Activated gamma-delta T cell treated with anti-CD3 and anti-CD28 coated beads, Interleukin-2, amount 50 U/mL, for 16 hours (primary cell): ENCODE results near the gene FRAS1.
"Not testable (repeated sequence)": the region's sequence is repeated elsewhere in the genome, so short reads cannot be mapped to it uniquely, and the experiment has no call there.

Experiments used
- DNase-seq: peaks from one replicate; pipeline ENCODE4 v3.0.0-alpha.2; 2020; ENCODE audit warnings: low read depth

The FRAS1 gene, protein sequence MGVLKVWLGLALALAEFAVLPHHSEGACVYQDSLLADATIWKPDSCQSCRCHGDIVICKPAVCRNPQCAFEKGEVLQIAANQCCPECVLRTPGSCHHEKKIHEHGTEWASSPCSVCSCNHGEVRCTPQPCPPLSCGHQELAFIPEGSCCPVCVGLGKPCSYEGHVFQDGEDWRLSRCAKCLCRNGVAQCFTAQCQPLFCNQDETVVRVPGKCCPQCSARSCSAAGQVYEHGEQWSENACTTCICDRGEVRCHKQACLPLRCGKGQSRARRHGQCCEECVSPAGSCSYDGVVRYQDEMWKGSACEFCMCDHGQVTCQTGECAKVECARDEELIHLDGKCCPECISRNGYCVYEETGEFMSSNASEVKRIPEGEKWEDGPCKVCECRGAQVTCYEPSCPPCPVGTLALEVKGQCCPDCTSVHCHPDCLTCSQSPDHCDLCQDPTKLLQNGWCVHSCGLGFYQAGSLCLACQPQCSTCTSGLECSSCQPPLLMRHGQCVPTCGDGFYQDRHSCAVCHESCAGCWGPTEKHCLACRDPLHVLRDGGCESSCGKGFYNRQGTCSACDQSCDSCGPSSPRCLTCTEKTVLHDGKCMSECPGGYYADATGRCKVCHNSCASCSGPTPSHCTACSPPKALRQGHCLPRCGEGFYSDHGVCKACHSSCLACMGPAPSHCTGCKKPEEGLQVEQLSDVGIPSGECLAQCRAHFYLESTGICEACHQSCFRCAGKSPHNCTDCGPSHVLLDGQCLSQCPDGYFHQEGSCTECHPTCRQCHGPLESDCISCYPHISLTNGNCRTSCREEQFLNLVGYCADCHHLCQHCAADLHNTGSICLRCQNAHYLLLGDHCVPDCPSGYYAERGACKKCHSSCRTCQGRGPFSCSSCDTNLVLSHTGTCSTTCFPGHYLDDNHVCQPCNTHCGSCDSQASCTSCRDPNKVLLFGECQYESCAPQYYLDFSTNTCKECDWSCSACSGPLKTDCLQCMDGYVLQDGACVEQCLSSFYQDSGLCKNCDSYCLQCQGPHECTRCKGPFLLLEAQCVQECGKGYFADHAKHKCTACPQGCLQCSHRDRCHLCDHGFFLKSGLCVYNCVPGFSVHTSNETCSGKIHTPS (N-terminal part only)

DNA sequence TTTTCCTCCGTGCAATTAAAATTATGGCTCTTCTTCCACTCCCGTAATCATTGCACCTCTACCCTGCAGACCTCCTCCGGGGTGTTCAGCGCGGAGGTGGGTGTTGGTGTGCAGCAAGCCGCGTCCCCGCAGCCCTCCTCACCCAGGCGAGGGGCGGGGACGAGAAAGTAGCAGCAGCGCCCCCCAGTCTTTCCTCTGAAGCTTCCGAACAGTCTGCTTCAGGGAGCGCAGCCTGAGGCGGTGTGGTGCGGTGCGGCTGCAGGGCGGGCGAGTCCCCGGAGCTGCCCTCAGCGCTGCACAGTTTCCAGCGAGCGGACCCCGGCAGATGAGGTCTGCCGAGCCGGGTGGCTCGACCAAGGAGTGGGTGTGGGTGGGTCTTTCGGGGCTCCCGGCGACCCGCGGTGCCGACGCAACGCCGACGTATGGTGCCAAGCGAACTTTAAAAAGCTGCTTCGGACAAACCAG is at the start of gene FRAS1:
TSS of gene FRAS1 (plus strand) at position 189 of the 465 bp plus-strand sequence. CDS start 687 bp downstream, outside the sequence.
- no peak for DNase-seq

DNA sequence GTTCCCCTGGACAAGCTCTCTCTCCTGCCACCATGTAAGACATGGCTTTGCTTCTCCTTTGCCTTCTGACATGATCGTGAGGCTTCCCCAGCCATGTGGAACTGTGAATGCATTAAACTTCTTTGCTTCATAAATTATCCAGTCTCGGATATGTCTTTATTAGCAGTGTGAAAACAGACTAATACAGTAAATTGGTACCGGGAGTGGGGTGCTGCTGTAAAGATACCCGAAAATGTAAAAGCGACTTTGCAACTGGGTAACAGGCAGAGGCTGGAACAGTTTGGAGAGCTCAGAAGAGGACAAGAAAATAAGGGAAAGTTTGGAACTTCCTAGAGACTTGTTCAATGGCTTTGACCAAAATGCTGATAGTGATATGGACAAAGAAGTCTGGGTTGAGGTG is 46.1 kb upstream of the FRAS1 start:
- DNase-seq, result not testable (repeated sequence)

DNA sequence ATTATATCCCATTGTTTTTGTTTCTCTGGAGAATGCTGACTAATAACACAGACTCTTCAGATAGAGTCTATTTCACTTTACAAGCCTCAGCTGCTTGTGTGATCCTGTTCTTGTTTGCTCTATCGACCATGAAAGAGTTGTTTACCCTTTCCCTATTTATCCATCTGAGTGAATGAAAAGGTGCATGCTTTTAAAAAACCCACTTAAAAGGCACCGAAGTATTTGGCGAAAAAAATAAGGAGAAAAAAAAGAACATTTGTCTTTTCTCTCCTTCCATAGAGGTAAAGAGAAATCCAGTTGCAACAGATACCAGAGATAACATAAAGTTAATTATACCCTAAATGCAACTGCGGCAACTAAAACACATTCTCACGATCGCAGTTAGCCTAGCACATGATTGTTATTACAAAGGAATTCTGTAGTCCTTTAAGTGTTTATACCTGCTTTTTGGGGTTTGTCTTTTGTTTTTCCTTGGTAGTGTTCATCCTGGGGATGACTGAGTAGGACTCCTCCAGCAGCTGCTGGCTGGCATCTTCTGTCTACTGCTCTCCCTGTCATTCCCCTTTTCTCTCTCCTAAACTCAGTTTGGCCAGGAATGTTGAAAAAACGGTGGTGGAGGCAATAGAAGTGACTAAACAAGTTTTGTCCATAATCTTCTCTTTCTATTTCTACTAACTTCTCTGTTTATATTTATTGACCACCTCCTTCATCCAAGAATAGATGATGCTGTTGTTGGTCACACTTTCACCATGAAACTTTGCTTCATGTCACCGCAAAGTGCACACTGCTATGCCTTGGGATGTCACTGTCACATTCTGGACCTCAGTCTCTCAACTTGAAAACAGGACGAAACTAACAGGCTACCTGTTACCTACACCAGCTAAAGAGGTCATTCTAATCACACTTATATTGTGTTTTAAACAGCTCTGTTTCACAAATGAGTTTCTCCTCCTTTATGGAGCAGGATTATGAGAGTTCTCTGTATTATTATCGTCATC is 41.9 kb upstream of the FRAS1 start:
- no peak for DNase-seq

DNA sequence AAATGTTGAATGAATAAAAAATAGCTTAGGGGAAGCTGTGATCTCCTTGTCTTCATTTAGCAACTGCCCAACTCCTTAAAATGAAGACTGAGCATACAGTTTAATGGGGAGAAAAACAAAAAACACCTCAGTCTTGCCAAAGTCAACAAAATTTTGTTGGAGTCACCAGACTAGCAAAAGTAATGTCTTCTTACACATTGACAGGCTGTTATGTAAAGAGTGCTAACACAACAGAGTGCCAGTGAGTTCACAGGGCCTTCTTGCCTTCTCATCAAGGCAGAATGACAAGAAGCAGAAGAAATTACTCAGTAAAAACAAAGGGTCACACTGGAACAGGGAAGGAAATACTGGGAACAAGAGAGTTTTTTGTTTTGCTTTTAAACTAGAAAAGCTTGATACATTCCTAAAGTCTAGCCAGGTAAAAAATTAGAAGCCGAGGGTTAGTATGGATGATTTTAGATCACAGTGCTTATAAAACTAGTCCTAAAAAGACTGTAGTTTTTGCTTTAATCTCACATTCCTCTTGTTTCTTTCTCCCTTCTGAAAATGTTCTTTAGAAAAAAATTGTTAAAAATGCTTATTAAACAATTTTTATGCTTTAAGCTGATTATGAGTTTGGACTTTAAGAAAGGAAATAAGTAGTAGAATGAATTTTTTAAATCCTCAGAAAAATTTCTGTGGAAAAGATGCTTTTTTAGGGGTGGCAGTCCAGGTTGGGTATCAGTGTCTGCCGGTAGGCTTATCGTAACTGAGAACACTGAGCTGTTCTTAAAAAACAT is 38.7 kb upstream of the FRAS1 start:
- no peak for DNase-seq

DNA sequence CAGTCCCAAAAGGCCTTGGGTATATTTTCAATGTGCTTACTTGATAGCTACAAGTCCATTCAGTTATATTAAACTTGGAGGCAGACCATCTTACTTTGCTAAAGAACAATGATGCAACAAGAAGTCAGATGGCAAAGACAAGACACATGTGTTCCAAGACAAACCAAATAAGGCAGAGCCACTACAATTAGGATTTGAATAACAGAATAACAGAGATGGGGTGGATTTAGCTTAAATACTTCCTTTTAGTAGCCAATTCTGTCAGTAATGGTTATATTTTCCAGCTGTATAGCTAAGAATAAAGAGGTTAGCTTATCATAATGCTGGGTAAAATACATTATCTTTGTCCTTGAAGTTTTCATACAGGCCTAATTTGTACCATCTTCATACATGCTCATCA is 37.7 kb upstream of the FRAS1 start:
- no peak for DNase-seq

DNA sequence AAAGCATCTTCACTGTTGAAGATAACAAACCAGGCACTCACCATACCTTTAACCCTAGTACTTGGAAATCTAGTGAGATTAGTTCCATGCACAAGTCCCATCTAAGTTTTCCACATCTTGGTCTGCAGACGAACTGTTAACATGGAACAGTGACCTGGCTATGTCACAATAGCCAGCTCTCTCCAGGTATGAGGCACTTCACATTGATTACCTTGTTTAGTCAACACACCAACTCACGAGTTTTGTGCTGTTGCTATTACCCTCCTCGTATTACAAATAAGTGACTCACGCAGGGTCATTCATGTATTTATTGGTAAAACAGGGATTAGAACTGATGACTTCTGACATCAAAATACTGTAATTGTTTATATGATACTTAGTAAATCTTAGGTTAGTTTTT is 36.4 kb upstream of the FRAS1 start:
- DNase-seq, result no peak

DNA sequence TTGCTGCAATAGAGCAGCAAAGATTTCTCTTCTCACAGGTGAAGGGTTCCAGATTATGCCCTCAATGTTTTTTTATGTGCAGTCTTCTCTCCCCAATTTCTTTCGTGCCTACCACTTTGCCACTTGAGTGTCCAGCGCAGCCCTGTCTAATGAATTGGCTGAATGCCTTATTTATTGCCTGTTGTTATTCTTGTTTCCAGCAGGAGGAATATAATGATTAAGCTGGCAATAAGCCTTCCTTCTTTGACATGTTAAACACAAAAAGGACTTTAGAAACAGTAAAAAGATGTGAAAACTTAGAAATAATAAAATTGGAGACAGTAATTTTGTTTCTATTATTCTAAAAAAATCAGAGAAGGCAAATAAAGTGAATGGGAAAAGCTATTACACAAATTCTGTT is 34.6 kb upstream of the FRAS1 start:
- no peak for DNase-seq

DNA sequence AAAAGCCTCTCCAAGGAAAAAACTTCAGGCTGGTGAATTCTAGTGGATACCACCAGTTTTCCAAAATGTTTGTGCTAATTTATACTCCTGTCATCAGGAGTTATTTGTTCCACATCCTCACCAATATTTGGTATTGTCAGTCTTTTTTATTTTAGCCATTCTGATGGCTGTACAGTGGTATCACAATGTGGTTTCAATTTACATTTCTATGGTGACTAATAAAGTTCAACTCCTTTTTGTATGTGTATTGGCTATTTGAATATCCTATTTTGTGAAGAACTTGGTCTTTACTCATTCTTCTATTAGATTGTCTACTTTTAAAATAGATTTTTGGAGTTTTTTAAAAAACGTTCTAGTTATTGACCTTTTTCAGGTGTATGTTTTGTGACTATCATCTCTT is 33.0 kb upstream of the FRAS1 start:
- DNase-seq, result no peak

DNA sequence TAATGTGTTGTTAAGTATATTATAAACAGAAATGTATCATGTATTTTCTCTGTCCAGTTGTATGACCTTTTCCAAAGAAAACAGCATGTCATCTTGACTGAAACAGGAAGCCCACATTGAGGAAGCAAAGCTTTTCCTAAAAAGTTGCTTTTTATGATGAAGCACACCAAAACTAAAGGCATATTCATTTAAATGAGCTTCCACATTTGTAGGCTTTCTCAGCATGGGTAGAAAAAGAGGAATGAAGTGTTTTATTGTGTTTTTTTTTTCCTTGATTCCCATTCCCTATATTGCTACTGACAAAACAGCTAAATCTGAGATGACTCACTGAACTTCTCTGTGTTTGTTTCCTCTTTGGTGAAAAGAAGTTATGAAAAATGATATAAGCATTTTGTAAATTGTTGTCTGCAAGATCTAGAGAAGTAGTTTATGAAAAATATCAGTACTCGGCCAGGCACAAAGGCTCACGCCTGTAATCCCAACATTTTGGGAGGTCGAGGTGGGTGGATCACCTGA is 32.5 kb upstream of the FRAS1 start:
- no peak for DNase-seq

DNA sequence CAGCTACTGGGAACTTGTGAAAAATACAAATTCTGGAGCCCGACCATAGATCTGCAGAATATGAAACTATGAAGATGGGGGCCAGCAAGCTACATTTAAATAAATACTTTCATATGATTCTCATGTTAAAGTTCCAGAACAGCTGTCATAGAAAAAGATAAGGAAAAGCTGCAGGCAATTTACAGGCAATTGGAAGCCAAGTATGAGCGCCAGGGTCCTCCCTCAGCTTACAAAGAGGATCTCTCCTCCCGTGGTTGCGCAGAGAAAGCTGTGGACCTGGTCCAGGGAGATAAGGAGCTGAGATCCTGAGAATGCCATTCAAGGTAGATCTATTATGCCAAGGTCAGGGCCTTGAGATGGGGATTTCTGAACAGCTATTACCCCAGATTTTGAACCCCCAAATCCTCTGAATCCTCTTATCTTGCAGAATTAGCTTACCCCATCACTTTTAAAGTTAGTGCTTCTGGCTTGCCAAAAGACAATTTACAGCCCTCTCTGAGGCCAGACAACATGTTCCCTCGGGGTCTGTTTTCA is 25.6 kb upstream of the FRAS1 start:
- DNase-seq, result no peak

DNA sequence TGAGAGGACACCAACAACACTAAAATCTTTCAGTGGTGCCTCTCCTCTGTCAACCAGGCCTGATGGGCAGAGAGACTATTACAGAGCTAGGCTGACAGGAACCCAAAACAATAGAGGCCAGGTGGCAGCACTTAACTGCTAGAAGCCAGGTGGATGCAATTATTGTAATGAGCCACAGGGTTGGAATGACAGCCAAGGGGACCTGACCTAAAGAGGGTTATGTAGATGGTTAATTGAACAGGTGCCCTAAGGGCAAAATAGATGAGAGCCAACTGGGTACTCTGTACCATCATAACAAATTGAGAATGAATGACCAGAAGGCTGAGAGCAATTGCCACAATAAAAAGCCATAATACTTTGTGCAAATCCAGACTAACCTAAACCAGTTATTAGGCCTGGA is 24.7 kb upstream of the FRAS1 start:
- DNase-seq, result no peak

DNA sequence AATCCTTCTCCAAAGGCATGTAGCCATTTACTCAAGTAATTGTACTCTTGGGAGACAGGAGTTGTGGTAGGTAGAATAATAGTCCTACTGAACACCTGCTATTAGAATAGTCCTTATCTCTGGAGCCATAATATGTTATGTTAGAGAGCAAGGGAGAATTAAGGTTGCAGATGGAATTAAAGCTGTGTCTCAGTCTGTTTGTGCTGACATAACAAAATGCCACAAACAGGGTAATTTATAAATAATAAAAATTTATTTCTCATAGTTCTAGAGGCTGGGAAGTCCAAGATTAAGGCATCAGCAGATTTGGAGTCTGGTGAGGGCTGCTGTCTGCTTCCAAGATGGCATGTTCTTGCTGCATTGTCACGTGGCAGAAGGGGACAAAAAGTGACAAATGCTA is 24.2 kb upstream of the FRAS1 start:
- DNase-seq, result no peak

DNA sequence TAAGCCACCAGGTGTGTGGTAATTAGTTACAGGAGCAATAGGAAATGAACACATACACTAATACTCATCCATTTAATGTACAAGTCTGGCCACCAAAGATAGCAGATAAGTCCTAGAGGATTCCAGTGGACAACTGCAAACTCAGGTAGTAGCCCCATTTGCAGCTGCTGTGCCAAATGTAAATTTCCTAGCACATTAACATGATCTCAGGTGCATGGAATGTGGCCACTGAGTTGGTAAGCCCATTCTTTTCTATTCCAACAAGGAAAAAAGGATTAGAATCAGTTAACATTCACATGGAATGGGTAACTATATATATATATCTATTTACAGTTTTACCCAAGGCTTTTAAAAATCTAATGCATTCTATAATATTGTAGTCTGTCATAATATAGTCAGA is 23.3 kb upstream of the FRAS1 start:
- no peak for DNase-seq

DNA sequence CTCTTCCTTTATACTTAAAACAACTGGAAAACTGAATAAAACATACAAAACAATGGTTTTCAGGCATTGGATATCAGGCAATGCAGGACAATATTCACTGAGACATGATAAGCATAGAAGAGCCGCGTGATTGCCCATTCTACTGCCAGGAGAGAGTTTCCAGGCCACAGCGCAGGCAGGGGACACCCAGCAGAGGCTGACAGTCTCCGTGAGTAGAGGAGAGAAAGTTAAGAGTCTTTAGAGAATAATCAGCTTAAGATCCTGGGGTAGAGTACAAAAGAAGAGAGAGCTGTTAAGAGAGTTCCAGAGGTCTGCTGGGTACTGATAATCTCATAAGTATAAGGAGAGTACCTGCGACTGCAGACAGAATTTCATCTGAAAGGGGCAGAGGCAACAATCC is 18.4 kb upstream of the FRAS1 start:
- no peak for DNase-seq

DNA sequence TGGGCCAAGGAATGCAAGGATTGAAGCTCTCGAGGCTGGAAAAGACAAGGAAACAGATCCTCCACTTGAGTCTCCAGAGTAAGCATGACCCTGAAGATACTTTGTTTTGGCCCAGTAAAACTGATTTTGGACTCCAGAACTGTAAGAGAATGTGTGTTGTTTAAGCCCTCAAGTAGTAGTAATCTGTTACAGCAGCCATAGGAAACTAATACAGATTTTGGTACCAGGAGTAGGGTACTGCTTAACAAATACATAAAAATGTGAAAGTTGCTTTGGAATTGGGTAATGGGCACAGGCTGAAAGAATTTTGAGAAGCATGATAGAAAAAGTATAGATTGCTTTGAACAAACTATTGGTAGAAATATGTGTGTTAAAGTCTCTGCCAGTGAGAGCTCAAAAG is 17.4 kb upstream of the FRAS1 start:
- DNase-seq, result no peak

DNA sequence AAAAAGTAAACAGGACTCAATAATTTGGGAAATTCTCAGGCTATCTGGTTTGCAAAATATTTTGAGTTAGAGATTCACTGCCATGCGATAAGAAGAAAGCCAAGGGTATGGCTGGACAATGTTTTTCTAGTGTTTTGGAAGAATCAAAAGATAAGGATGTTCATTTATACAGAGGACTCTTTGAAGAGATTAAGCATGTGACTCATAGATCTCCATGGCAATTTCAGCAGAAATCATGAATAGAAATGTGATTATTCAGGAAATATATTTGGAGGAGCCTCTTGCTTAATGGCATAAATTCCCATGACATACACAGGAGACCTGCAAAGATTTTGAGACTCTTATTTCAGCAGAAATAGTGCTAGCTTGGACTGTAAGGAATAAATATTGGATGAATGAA is 16.7 kb upstream of the FRAS1 start:
- no peak for DNase-seq

DNA sequence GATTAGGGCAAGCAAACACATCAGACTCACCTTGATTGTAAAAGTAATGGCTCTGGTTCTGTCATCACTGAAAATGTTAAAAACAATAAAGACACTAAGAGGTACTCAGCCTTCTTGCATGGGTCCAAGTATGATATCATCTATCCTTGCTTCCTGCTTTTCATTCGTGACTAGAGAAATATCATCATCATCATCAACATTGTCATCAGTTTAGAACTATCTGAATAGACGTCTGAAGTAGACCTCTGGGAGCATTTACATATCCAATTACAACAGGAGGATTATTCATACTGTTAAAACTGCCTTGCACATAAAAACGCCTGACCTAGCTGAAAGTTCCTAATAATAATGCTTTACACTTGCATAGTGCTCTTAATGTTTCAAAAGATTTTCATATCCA is 9.8 kb upstream of the FRAS1 start:
- DNase-seq, result no peak

DNA sequence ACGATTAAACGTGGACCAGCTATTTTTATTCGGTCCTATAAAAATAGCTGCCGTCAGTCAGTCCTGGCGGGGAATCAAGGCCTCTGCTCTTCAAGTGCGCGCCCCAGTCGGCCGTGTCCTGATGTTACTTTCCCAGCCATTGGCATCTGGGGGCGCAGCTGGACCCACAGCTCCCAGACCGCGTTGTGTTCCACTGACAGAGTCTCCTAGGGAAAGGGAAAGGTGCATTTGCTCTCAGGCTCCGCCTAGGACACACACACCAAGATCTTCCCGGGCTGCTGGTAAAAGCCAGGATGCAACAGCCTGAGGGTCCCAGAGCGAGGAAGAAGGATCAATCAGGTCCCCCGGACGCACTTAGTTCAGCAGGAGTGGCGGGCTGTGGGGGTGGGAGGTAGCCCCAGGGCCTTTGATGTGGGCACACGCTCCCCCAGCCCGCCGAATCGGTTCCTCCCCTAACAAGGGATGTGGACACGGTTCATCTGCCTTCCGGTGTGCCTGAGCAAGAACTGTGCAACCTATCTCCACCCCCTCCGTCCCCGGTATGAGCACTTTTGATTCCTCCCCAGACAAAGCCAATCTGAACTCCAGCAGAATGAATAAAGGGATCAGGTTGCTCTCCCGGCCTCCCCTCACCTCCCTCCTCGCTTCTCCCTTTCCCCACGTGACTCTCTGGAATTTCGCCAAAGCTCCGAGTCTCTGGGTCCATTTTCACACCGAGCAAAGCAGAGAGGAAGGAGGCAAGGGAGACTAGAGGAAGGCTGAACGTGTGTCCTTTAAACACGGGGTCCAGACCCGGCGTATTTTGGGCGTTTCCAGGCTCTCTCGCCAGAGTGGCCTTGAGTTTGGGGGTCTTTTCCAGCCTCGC is 626 bp upstream of the FRAS1 start:
- DNase-seq, result no peak
